ENCODE results near the gene FAH.

The FAH gene

DNA sequence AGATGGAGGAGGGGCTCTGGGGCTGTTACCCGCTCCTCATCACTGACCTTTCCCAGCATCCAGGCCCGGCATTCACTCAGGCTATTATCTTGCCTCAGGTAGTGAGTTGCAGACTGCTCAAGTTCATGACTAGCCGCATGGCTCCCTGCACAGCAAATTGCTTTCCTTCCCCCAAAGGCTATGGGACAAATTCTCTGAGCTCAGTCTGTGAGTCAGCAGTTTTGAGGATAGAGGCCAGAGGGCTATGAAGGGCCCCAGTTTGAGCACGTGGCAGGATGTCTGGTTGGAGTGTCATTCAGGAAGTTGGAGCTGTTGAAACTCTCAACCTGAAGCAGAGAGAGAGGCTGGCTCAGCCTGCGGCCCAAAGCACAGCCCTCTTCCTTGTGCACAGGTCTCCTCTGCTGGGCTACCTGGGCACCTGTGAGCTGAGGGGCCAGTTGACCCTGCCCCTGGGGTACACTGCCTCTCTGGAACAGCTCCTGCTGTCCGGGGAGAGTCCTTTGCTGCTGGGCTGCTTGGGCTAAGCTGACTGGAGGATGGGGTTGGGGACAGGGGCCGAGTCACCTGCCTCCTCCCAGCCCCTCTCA, 7.9 kb downstream of the FAH start:
- ATAC-seq = peak; percentile 83
- TF ChIP-seq ZNF8 (CRISPR knock-in tag; IDR thresholded peaks at IDR 0.05) (no peak), OSR1 (CRISPR knock-in tag; IDR thresholded peaks at IDR 0.05) (no peak), TCF4 (CRISPR knock-in tag; IDR thresholded peaks at IDR 0.05; ENCODE audit: borderline replicate concordance) (no peak), TSHZ2 (CRISPR knock-in tag; IDR thresholded peaks at IDR 0.05) (no peak), ARNTL (CRISPR knock-in tag; IDR thresholded peaks at IDR 0.05; ENCODE audit: borderline replicate concordance, low read depth) (no peak), ESRRG (CRISPR knock-in tag; IDR thresholded peaks at IDR 0.05) (no peak), ZFP3 (CRISPR knock-in tag; IDR thresholded peaks at IDR 0.05) (no peak), ZFP30 (CRISPR knock-in tag; IDR thresholded peaks at IDR 0.05) (no peak), BACH2 (CRISPR knock-in tag; IDR thresholded peaks at IDR 0.05; ENCODE audit: borderline replicate concordance) (no peak), ZC3H10 (CRISPR knock-in tag; IDR thresholded peaks at IDR 0.05) (no peak)
- TF ChIP-seq, protein P1, sequence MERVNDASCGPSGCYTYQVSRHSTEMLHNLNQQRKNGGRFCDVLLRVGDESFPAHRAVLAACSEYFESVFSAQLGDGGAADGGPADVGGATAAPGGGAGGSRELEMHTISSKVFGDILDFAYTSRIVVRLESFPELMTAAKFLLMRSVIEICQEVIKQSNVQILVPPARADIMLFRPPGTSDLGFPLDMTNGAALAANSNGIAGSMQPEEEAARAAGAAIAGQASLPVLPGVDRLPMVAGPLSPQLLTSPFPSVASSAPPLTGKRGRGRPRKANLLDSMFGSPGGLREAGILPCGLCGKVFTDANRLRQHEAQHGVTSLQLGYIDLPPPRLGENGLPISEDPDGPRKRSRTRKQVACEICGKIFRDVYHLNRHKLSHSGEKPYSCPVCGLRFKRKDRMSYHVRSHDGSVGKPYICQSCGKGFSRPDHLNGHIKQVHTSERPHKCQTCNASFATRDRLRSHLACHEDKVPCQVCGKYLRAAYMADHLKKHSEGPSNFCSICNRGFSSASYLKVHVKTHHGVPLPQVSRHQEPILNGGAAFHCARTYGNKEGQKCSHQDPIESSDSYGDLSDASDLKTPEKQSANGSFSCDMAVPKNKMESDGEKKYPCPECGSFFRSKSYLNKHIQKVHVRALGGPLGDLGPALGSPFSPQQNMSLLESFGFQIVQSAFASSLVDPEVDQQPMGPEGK (CRISPR knock-in tag; IDR thresholded peaks at IDR 0.05; ENCODE audit: borderline replicate concordance) = no peak
- TF ChIP-seq, protein P2, sequence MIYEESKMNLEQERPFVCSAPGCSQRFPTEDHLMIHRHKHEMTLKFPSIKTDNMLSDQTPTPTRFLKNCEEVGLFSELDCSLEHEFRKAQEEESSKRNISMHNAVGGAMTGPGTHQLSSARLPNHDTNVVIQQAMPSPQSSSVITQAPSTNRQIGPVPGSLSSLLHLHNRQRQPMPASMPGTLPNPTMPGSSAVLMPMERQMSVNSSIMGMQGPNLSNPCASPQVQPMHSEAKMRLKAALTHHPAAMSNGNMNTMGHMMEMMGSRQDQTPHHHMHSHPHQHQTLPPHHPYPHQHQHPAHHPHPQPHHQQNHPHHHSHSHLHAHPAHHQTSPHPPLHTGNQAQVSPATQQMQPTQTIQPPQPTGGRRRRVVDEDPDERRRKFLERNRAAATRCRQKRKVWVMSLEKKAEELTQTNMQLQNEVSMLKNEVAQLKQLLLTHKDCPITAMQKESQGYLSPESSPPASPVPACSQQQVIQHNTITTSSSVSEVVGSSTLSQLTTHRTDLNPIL (CRISPR knock-in tag; IDR thresholded peaks at IDR 0.05; ENCODE audit: low read depth) = no peak

DNA sequence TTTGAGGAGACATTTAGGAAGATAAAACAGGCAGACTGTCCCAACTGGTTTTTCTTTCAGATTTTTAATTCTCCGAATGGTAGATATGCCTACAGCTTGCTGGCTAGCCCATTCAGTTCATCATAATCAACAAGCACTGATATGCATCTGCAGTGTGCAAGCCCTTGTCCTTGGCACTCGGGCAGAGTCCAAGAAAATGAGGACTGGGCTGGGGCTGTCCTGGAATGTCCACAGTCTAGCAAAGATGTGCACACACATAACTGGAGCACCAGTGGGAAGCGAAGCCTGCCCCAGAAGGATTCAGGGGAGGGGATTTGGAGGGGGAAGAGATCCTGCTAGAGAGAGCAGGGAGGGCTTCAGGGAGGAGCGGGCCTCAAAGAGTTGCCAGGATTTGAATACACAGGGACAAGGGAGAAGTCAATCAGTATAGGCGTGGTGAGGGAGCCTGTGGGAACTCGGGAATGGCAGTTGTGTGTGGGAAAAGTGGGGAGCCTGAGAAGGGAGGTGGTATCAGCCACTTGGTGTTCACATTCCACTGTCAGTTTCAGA, 8.7 kb downstream of the FAH start:
- no peak for ATAC-seq

More for the DNA sequence above, 8.7 kb downstream of the FAH start:
- TF ChIP-seq ISL1 (CRISPR knock-in tag; IDR thresholded peaks at IDR 0.05) = no peak
- no peak for TF ChIP-seq OSR1 (CRISPR knock-in tag; IDR thresholded peaks at IDR 0.05)
- no peak for TF ChIP-seq GLIS3 (CRISPR knock-in tag; IDR thresholded peaks at IDR 0.05)
- TF ChIP-seq ARNTL (CRISPR knock-in tag; IDR thresholded peaks at IDR 0.05; ENCODE audit: borderline replicate concordance, low read depth) = no peak
- no peak for TF ChIP-seq ZNF70 (CRISPR knock-in tag; IDR thresholded peaks at IDR 0.05)
- TF ChIP-seq CSRNP3 (CRISPR knock-in tag; IDR thresholded peaks at IDR 0.05) = no peak
- no peak for TF ChIP-seq CSDC2 (CRISPR knock-in tag; IDR thresholded peaks at IDR 0.05)
- no peak for TF ChIP-seq ZNF565 (CRISPR knock-in tag; conservative IDR thresholded peaks at IDR 0.05; ENCODE audit: low read depth)
- no peak for TF ChIP-seq ZC3H10 (CRISPR knock-in tag; IDR thresholded peaks at IDR 0.05)
- TF ChIP-seq BACH2 (CRISPR knock-in tag; IDR thresholded peaks at IDR 0.05; ENCODE audit: borderline replicate concordance) = no peak
- TF ChIP-seq, protein P3, sequence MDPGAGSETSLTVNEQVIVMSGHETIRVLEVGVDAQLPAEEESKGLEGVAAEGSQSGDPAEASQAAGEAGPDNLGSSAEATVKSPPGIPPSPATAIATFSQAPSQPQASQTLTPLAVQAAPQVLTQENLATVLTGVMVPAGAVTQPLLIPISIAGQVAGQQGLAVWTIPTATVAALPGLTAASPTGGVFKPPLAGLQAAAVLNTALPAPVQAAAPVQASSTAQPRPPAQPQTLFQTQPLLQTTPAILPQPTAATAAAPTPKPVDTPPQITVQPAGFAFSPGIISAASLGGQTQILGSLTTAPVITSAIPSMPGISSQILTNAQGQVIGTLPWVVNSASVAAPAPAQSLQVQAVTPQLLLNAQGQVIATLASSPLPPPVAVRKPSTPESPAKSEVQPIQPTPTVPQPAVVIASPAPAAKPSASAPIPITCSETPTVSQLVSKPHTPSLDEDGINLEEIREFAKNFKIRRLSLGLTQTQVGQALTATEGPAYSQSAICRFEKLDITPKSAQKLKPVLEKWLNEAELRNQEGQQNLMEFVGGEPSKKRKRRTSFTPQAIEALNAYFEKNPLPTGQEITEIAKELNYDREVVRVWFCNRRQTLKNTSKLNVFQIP (CRISPR knock-in tag; IDR thresholded peaks at IDR 0.05; ENCODE audit: borderline replicate concordance, low read depth) = no peak
- TF ChIP-seq RARB (CRISPR knock-in tag; IDR thresholded peaks at IDR 0.05) = no peak
- no peak for TF ChIP-seq ZFP30 (CRISPR knock-in tag; IDR thresholded peaks at IDR 0.05)
- TF ChIP-seq, protein P2 (CRISPR knock-in tag; IDR thresholded peaks at IDR 0.05; ENCODE audit: low read depth) = no peak
